PC-9 (cell line): Measurements from ENCODE around the gene CHD5. TPM values are rescaled to one million over a fixed set of nuclear protein-coding genes. Genes with fewer than 3 reads are reported as not detected.

ENCODE experiments used
- BruUV-seq: library from RNA; stranded (reverse); fragments of 400-500 nt; replicated peaks from 2 replicates; lab custom pipeline; 2021; lab: Mats Ljungman, UMichigan
- CTCF ChIA-PET: fragments of 300-600 bp; sonication (Branson Sonifier 250); formaldehyde crosslinking; loops from one replicate; lab custom pipeline; 2022; ENCODE audit warnings: antibody characterized with exemption; lab: Charles Lee
- POLR2A ChIA-PET: fragments of 300-600 bp; sonication (Branson Sonifier 250); formaldehyde crosslinking; loops from one replicate; lab custom pipeline; 2022; ENCODE audit warnings: antibody characterized with exemption; ENCODE audit not compliant: unreplicated experiment; lab: Charles Lee
- DNase-seq, 2 experiments: peaks; one replicate each; pipeline versions ENCODE4 v3.0.0 to v3.0.0-alpha.2; 2015 to 2022; ENCODE audit warnings: mixed read lengths in 1 of 2
- H2AFZ ChIP-seq: fragments of 200-600 bp; sonication (generic); 2 replicates; pipeline ENCODE4 v1.8.1; 2017; ENCODE audit warnings: antibody characterized with exemption
- H3F3A ChIP-seq: fragments of 200-600 bp; sonication (generic); 2 replicates; pipeline ENCODE4 v1.8.1; 2017; ENCODE audit warnings: antibody characterized with exemption, mild to moderate bottlenecking, low read depth; ENCODE audit not compliant: insufficient read depth
- H3K27ac ChIP-seq: fragments of 200-600 bp; sonication (generic); 2 replicates; pipeline ENCODE4 v1.6.1; 2016; ENCODE audit warnings: mixed run types
- H3K27me3 ChIP-seq: fragments of 200-600 bp; sonication (generic); 2 replicates; pipeline ENCODE4 v1.6.1; 2016; ENCODE audit warnings: low read depth, mixed run types; ENCODE audit not compliant: insufficient read depth
- H3K36me3 ChIP-seq: fragments of 200-600 bp; sonication (generic); 2 replicates; pipeline ENCODE4 v1.6.1; 2016; ENCODE audit warnings: low read depth, mixed run types
- H3K4me1 ChIP-seq: fragments of 200-600 bp; sonication (generic); replicated peaks from 2 replicates; pipeline ENCODE4 v1.6.1; 2016; ENCODE audit warnings: mixed run types; ENCODE audit not compliant: insufficient read depth
- H3K4me2 ChIP-seq: fragments of 200-600 bp; sonication (generic); 2 replicates; pipeline ENCODE4 v1.6.1; 2017; ENCODE audit warnings: mixed run types
- H3K4me3 ChIP-seq: fragments of 200-600 bp; sonication (generic); 2 replicates; pipeline ENCODE4 v1.6.1; 2016; ENCODE audit warnings: mixed run types
- H3K79me2 ChIP-seq: fragments of 200-600 bp; sonication (generic); 2 replicates; pipeline ENCODE4 v1.6.1; 2017; ENCODE audit warnings: low read depth, mixed run types
- H3K9me2 ChIP-seq: fragments of 200-600 bp; sonication (generic); 2 replicates; pipeline ENCODE4 v1.8.1; 2017; ENCODE audit warnings: mild to moderate bottlenecking; ENCODE audit not compliant: insufficient read depth
- H3K9me3 ChIP-seq: fragments of 200-600 bp; sonication (generic); 2 replicates; pipeline ENCODE4 v1.8.1; 2016; ENCODE audit warnings: low read depth; ENCODE audit not compliant: insufficient read depth
- H4K20me1 ChIP-seq: fragments of 200-600 bp; sonication (generic); 2 replicates; pipeline ENCODE4 v1.8.1; 2017; ENCODE audit not compliant: insufficient read depth
- EZH2 ChIP-seq: fragments of 200-600 bp; sonication (generic); IDR thresholded peaks from 2 replicates; pipeline ENCODE4 v1.8.0; 2017; ENCODE audit warnings: antibody characterized with exemption, low read depth
- intact Hi-C: fragments of 100-400 bp; cut with micrococcal nuclease; formaldehyde crosslinking; loops from one replicate; pipeline ENCODE4 v1.10.0; 2022; ENCODE audit not compliant: unreplicated experiment
- total RNA-seq: library from RNA; stranded (reverse); gene quantifications from 2 replicates; pipeline ENCODE4 v1.2.3, GENCODE V29; 2021
- TF ChIP-seq, protein P1 (sequence below): fragments of 200-600 bp; sonication (generic); conservative IDR thresholded peaks from 2 replicates; pipeline ENCODE4 v1.6.1; 2017; ENCODE audit warnings: mixed run types, antibody characterized with exemption, mild to moderate bottlenecking, moderate library complexity

The CHD5 gene
- total RNA-seq, 1 experiment from 2014 or later = 0.50 TPM

GRCh38 chr1:6144647-6145395, 35.3 kb downstream of the CHD5 start:
- Histone ChIP-seq H3K9me2 (no peaks in the 10 kb centered on the region), H3K27ac (no peak overlapping the region), H3K4me1 (peaks cover 8% of the 10 kb centered on the region; the same call in 1 of the 2 replicates), H3K36me3 (no peaks in the 10 kb centered on the region), H3K4me3 (no peak overlapping the region), H3F3A (no peaks in the 10 kb centered on the region), H3K4me2 (no peak overlapping the region), H3K27me3 (no peaks in the 10 kb centered on the region), H4K20me1 (no peaks in the 10 kb centered on the region), H3K79me2 (no peaks in the 10 kb centered on the region), H3K9me3 (no peaks in the 10 kb centered on the region), H2AFZ (no peak overlapping the region)
- ChIA-PET POLR2A (no interaction called here), CTCF (no interaction called here)
- TF ChIP-seq EZH2 = no peak
- TF ChIP-seq, protein P1, sequence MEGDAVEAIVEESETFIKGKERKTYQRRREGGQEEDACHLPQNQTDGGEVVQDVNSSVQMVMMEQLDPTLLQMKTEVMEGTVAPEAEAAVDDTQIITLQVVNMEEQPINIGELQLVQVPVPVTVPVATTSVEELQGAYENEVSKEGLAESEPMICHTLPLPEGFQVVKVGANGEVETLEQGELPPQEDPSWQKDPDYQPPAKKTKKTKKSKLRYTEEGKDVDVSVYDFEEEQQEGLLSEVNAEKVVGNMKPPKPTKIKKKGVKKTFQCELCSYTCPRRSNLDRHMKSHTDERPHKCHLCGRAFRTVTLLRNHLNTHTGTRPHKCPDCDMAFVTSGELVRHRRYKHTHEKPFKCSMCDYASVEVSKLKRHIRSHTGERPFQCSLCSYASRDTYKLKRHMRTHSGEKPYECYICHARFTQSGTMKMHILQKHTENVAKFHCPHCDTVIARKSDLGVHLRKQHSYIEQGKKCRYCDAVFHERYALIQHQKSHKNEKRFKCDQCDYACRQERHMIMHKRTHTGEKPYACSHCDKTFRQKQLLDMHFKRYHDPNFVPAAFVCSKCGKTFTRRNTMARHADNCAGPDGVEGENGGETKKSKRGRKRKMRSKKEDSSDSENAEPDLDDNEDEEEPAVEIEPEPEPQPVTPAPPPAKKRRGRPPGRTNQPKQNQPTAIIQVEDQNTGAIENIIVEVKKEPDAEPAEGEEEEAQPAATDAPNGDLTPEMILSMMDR = no peak
- intact Hi-C loops = no loop called here
- DNase-seq = no peak
- BruUV-seq = no TSS peak

GRCh38 chr1:6144175-6144574, 35.9 kb downstream of the CHD5 start:
- Histone ChIP-seq H3K9me3 (no peaks in the 10 kb centered on the region), H3K9me2 (no peaks in the 10 kb centered on the region), H3K27ac (no peak overlapping the region), H3K79me2 (no peaks in the 10 kb centered on the region), H3F3A (no peaks in the 10 kb centered on the region), H3K27me3 (no peaks in the 10 kb centered on the region), H3K4me3 (no peak overlapping the region), H3K36me3 (no peaks in the 10 kb centered on the region), H2AFZ (no peak overlapping the region), H3K4me1 (peaks cover 8% of the 10 kb centered on the region; the same call in 1 of the 2 replicates), H4K20me1 (no peaks in the 10 kb centered on the region), H3K4me2 (no peak overlapping the region)
- BruUV-seq = no TSS peak
- no peak for DNase-seq
- TF ChIP-seq, protein P1 = no peak
- TF ChIP-seq EZH2 = no peak
- intact Hi-C loops = no loop called here
- ChIA-PET POLR2A (no interaction called here), CTCF (interaction anchor here (0.5 to 0.7 kb wide), 2 partner anchors 52 to 410 kb away, joined by 4 to 8 read pairs; partner anchors contain the start of gene NOL9)

DNA sequence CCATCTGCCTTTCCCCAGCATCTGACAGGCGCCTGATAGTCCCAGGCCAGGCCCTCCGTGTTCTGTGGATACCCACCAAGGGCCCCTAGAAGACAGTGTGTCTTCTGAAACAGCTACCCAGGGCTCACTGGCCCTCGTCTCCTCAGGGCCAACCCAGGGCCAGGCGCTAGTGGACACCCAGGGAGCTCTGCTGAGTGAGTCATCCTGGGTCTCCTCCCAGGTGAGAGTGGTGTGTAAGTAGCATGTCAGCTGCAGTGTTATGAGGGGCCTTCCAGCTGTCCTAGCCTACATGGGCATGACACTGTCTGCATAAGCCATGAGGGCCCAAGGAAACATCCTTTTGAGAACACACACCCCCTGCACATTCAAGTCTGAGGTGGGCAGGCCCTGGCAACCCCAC, 36.7 kb downstream of the CHD5 start:
- ChIA-PET POLR2A (no interaction called here), CTCF (interaction anchor here (0.5 to 0.7 kb wide), 2 partner anchors 53 to 411 kb away, joined by 4 to 8 read pairs; partner anchors contain the start of gene NOL9)
- Histone ChIP-seq H3K4me3 (no peak overlapping the region), H3K9me3 (no peaks in the 10 kb centered on the region), H3K27ac (no peak overlapping the region), H3F3A (no peaks in the 10 kb centered on the region), H3K36me3 (no peaks in the 10 kb centered on the region), H3K79me2 (no peaks in the 10 kb centered on the region), H4K20me1 (no peaks in the 10 kb centered on the region), H2AFZ (no peak overlapping the region), H3K9me2 (no peaks in the 10 kb centered on the region), H3K27me3 (no peaks in the 10 kb centered on the region), H3K4me1 (peaks cover 8% of the 10 kb centered on the region; the same call in 1 of the 2 replicates), H3K4me2 (no peak overlapping the region)
- DNase-seq = peak in 1 of 2 experiments; percentile 59
- TF ChIP-seq EZH2 = no peak
- TF ChIP-seq, protein P1 = no peak
- BruUV-seq = no TSS peak
- intact Hi-C loops = no loop called here
